ENCODE measurements around the gene METTL9.
"Not testable (repeated sequence)": the region's sequence is repeated elsewhere in the genome, so short reads cannot be mapped to it uniquely, and the experiment has no call there.

DNA sequence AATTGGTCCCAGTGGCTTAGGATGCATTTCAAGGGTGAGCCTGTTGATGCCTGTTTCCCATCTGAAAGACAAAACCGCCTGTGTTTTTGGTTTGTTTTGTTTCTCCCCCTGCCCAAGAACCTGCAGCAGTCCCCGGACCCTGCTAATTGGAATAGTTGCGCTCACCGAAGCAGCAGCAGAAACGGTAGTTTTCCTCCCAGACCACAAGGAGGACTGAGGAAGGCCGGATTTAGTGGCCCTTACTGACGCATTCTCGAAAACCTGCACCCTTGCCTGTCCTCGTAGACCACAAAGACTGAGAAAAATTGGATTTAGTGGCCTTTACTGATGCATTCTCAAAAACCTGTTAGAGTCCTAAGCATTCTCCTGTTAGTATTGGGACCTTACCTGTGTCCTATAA lies 36.3 kb downstream of the METTL9 start:
- TF ChIP-seq, protein P1, sequence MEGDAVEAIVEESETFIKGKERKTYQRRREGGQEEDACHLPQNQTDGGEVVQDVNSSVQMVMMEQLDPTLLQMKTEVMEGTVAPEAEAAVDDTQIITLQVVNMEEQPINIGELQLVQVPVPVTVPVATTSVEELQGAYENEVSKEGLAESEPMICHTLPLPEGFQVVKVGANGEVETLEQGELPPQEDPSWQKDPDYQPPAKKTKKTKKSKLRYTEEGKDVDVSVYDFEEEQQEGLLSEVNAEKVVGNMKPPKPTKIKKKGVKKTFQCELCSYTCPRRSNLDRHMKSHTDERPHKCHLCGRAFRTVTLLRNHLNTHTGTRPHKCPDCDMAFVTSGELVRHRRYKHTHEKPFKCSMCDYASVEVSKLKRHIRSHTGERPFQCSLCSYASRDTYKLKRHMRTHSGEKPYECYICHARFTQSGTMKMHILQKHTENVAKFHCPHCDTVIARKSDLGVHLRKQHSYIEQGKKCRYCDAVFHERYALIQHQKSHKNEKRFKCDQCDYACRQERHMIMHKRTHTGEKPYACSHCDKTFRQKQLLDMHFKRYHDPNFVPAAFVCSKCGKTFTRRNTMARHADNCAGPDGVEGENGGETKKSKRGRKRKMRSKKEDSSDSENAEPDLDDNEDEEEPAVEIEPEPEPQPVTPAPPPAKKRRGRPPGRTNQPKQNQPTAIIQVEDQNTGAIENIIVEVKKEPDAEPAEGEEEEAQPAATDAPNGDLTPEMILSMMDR (IDR thresholded peaks at IDR 0.05; ENCODE audit: poor library complexity) = not testable (repeated sequence)
- TF ChIP-seq EZH2 (IDR thresholded peaks at IDR 0.05; ENCODE audit: borderline replicate concordance); EZH2phosphoT487 (IDR thresholded peaks at IDR 0.05; ENCODE audit: low read depth, severe bottlenecking, unreplicated experiment): not testable (repeated sequence)

Measured in hepatocyte (in vitro differentiated cells).